Measurements from ENCODE around the gene NEGR1.

The NEGR1 gene

DNA sequence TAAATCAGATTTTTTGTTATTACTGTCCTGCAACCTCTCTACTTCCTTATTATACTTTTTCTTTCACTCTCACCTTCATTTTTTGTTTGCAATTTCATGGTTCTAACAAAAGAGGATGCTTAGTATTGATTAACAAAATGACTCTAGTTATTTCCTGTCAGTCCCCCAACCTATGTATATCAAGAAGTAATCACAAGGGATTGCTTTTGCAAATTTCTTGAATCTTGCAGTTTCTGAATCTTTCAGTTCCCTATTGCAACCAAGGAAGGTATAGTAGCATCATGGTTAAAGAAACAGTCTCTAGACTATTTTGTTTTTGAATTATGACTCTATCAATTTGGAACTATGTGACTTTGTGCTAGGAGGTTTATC lies 446.9 kb downstream of the NEGR1 start:
- DNase-seq = no peak

DNA sequence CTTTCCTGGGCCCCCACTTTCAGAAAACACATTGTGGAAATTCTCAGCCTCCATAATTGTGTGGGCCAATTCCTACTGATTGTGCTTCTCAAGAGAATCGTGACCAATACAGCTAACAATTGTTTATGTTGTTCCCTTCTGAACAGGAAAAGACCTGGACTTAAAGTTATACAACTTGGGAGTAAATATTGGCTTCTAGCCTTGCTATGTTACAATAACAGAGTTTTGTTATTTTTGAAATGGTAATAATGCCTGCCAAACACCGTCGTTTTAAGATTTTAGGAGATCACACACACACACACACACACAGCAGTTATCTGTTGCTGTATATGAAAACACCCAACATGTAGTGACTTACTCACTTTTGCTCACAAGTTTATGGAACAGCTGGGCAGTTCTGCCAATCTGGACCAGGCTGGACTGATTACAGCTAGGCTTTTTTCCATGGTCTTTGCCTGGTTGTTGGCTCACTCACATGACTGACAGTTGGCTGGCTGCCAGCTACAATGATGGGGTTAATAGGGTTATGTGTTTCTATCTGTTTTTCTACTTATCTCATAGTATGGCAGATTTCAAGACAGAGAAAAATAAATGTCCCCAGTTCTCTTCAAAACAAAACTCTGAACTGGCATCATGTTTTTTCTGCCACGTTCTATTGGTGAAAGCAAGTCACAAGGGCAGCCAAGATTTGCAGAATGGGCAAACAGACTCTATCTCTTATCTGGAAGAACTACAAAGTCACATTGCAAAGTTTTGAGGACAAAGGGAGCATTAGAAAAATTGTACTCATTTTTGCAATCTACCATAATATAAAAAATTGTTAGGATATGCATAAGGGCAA lies 447.5 kb downstream of the NEGR1 start:
- DNase-seq = no peak

DNA sequence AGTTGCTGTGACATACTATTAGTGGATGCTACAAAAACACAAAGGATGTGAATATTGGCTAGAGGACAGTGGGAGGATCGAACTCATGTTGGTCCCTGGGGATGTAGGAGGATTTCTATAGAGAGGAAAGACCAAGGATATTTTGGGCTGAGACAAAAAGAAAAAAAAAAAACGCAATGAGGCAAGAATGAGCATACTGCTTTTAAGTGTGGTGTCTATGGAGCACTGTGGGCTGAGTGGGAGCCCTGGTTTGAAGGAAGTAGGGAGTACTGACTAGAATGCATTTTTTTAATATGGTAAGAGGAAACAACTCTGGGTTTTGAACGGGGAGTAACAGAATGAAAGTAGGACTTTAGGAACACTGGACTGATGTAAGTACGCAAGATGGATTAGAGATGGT lies 450.7 kb downstream of the NEGR1 start:
- DNase-seq = no peak

DNA sequence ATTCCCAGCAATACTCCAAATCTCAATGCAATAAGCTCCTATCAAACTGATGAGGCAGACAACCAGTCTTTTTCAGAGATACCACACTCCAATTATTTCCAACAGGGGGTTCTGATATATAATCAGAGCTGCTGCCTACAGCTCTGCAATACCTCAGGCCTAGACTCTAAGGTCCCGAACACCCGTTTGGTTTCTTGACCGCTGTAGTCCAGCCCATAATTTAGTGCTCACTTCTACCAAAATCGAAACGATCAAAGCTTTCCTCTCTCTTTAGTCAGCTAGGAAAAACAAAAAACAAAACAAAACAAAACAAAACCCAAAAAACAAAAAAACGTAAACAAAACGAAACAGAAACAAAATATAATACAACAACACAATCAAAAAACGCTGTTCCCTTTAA lies 453.0 kb downstream of the NEGR1 start:
- DNase-seq = no peak

DNA sequence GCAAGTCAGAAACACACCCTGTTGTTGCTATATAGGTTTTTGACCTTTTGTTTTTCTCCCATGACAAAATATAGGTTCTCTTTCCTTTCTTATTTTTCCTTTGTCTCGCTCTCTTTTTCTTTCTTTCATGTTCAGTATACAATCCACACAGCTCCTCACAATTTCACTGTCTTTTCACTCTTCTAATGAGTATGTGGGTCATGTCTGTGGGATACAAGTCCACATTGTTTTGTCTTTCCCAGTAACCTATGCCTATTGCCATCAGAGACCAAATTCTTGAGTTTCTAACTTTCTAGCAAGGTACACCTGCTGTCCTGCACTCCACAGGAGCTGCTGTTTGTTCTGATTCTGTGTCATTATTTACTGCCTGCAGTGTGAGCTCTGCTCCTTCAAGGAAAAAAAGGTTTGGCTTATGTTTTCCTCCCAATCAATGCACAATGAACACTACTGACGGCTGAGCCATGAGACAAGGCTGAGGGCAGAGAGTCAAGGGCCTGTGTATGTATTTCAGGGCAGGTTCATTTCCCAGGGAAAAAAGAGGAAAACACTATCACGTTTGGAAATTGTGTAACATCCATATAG lies 453.8 kb downstream of the NEGR1 start:
- no peak for DNase-seq

DNA sequence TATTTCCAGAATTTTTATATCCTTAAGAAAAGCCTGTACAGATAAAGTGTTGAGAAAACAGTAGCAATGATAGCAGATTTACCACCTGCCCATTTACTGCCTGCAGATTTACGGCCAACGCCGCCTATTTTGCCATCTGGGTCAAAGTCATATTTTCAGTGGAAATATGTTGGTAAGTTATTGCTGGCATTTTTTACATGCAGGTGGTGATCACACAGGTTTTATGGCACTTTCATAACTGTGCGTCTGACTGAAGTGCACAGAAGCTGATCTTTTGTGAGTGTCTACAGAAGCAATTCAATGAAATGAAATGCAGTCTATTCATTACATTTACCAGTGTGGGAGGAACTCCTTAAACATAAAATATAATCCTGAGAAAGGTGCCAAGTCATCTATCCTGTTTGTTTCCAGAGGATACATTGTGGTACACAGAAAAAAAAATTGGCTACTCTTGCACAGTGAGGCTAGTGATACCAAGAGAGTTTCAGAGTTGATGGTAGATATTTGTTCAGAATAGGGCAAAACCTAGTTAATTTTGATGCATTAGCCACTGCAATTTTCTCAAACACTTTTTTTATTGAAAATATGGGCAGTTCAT lies 458.5 kb downstream of the NEGR1 start:
- no peak for DNase-seq

DNA sequence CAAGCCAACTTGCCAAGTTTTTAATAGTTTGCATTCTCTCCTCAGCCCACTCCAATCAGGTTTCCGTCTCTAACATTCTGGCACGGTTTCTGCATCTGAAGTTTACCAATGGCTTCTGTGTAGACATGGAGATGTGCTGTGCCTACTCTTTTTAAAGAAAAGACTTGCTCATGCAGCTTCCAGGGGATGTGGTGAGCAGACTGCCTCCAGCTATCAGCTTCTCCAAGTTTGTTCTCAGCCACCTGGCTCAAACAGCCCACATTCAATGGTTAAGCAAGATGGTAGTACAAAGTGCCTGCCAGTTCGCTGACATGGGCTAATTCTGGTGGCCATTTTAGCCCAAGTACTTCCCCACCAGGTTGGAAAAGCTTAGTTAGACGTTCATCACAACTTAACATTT lies 465.3 kb downstream of the NEGR1 start:
- no peak for DNase-seq

DNA sequence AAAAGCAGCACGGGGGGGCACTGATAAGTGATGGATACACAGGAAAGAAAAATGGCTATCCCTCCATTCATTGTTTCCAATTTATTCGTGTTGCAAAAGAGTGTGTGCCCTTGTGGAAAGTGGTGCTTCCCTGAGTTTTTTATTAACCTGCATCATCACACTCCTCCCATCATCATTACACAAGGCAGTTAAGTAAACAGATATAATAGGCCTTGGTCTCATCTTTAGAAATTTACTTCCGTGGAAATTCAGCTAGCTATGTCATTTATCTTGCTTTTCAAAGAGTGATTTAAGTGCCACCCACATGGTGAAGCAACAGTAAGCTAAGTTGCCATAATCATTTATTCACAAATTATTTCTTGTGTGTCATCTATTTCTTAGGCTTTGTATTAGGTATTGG lies 473.3 kb downstream of the NEGR1 start:
- DNase-seq = no peak

DNA sequence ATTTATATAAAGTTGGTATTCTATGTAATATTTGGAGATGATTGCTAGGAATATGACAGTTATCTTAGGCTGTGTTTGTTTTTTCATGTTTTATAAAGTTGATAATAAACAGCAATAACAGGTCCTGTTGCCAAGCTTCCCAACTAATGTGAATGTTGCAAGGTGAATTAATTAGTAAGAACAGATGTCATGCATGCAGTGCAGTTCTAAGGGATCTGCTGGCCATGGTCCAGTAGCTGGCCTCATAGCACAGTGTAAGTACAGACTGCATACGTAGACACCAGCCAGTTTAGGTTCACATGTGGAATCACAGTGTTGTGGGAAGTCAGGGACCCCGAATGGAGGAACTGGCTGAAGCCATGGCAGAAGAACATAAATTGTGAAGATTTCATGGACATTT lies 478.2 kb downstream of the NEGR1 start:
- DNase-seq = no peak

DNA sequence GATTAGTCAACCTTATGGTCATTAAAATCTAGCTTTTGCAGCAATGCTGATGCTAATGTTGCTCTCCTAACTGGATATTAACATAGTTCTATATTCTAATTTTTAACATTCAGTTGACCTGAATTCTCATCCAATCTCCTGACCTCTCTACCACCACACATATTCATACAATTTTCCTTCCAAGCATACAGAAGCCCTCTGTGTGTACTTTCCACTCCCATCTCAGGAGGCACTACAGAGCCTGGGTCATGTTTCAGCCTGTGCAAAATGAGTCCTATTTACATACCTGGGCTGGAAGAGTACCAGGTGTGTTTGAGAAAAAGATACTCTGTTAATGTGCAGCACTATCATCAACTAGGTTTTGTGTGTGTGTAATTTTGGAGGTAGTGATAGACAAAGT lies 486.3 kb downstream of the NEGR1 start:
- no peak for DNase-seq

DNA sequence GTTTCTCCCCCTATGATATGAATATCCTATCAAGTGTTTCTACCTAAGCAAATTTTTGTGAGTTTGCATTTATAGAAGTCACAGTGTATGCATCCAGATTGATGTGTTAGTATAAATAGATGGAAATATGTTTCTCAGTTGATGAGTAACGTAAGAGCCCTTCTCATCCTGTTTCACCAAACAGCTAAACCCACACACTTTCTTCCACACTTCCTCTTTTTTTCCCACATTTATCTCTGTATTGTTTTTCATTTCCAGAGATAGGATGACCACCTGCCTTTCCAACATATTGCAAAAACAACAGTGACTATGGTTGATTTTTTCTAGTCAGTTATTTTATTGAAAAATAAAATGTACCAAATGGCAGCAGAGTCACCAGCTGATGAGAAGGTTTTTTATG lies 490.1 kb downstream of the NEGR1 start:
- DNase-seq = no peak

DNA sequence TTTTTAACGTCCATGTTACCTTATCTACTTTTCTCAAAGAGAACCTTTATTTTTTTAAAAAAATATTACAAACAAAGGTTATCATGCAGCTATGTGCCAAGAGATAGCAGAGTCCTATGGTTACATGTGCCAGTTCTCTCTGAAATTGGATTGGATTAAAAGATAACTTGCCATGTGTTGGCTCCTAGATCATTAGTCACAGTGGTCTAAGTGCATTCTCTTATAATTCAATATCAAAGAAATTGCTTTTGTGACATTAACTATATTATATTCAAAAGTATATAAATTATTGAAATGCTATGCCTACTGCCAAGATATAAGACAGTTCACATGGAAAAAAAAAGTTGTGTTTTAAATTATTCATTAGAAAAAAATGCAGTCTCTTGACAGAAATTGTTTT lies 494.2 kb downstream of the NEGR1 start:
- no peak for DNase-seq

DNA sequence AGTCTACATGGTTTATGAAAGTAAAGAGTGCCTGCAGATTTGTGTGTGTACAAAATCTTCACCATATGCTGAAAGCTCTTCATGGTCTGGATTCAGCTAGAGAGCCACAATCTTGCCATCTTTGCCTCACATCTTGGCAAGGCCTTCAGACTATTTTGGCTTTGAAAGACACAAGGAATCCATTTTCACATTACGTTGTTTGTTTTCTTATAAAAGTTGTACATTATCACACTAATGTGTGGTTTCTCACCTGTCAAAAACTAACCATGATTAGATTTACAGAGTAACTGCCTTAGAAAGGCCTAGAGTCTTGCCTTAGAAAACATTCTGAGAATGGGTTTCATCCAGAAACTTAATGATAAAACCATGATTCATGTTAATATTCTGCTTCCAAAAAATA lies 494.6 kb downstream of the NEGR1 start:
- no peak for DNase-seq

DNA sequence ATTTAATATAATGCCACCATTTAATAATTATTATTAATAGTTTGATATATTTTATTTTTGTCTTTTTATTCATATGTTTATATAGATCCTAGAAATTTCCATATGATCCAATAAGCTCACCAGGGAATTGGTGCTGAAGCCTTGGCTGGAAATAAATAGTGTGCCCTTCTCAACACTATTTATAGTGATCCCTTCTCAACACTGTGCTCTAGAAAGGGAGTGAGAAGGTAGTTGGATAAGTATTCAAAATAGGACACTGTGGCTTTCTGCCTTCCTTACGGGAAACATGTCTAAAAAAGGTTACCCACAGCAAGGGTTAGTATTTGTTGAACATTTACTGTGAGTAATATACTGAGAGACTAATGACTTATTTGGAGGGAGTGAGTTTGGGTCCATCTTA lies 496.1 kb downstream of the NEGR1 start:
- DNase-seq = no peak

DNA sequence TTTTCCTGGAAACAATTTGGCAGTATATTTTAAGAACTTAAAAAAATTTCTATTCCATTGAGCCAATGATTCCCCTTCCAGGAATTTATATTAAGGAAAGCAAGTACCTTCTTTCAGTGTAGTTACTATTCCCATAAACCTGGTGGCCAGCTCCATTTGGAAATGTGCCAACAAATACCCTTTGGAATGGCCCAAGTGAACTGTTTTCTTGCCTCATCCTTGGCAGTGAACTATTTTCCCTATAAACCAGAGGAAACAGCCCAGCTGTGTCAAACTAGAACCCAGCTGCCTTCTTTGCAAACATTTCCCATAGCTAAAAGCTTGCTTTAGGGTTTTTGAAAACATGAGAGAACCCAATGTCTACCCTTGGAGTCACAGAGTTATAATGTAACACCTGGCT lies 496.9 kb downstream of the NEGR1 start:
- no peak for DNase-seq

DNA sequence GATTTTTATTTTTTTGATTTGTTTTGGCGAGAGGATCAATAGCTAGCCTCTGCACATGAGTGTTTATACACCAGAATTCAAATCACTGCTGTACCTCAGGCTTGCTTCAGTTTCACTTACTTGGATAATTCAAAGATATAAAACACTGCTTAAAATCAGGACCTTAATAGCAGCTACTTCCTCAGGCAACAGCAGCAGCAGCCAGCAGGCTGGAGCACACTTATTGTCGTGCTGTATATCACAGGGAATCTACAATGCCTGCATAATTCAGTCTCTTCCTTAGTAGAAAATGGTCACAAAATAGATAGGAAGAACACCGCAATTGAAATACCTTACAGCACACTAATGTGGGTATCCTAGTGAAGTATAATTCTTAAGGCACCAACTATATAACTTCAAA lies 497.3 kb downstream of the NEGR1 start:
- DNase-seq = no peak

DNA sequence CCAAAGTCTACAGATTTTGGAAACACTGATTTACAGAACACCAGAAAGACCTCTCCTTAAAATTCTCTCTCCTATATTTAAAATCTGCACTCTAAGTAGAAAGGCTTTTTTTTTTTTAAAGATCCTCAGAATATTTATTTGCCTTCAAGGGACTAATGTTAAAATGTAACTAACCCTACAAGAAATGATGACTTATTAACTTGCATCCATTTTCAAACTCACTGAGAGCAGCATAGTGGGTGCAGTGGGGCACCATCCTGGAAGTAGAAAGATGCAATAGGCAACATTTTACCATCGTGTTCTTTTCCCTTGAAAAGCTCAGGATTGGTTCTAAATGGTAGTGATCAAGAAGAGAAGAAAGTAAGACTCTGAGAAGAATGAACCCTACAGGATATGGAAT lies 498.1 kb downstream of the NEGR1 start:
- DNase-seq = no peak

DNA sequence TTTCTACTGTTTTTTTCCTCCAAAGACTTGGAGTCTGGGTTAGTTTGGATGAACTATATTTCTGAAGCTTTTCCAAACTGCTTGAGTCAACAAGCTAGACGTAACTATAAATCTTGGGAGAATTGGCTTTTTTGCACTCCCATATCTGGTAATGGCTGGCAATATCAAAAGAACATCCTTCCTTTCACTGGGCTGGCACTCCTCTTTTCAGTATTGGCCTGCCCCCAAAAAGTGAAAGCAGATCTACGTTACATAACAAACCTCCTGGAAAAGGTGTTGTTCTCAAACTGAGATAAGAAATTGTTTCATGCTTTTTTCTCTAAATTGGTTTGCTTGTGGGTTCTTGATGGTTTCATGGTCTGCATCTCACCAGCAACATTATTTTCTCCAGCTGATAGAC lies 499.3 kb downstream of the NEGR1 start:
- DNase-seq = no peak

DNA sequence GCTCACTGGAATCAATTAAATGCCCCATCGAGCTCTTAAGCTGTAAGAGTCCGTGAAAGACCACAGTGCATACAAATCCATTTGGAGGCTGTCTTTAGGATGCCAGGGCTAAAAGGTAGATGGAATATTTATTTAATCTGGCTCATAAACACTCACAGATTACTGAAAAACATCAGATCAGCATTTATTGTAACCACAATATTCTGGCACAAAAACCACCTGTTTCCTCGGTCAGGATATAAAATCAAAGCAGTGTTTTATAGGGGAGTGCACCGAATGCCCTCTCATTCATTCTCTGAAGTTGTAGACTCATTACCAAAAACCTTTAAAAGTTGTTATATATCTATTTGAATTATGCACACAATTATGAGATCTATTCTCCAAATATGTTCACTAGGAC lies 500.9 kb downstream of the NEGR1 start:
- DNase-seq = no peak

DNA sequence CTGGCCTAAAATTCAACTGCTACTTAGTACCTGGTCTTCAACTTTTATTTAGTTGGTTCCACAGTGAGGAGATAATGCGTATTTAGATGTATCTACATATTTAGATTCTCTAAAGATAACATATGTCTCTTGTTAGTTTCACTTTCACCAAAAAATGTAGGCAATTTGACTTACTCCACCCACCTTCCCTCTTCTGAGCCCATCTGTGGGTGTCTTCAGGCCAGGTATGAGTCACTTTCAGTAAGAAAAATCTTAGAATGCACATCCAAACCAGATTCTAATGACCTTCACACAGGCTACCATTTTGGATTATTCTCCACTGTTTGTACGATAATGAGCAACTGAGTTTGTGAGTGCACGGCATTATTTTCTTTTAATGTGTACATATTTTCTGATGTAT lies 501.7 kb downstream of the NEGR1 start:
- DNase-seq = no peak

DNA sequence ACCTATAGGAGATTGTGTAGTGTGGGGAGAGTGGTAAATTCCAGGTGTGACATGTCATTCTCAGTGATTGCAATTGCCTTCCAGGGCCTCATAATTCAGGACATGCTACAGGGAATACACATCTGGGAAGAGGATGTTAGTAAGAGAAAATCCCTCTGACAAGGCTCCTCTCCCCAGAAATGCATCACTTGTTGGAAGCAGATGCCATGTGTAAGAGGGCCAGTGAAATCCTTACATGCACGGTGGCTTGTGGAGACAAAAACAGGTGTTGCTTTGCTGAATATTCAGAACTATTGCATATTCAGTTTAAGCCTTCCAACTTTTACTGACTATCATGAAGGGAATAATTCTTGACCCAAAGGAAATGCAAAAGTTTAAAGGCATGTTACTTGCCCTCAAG lies 503.4 kb downstream of the NEGR1 start:
- DNase-seq = no peak

DNA sequence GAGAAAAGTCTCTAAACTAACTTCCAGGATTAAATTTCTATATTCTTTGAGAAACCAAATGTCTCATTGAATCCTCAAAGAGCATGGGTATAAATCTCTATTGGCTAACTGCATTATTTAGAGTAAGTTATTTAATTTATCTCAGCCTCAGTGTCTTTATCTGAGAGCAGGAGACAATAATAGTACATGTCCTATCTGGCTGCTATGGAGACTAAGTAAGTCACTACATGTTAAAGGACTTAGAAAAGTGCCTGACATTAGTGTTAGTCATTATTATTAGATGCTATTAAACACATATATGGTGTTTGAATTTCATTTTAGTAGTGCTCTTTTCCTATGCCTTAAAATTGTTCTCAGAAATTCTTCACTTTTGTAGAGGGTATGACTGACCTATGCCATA lies 505.2 kb downstream of the NEGR1 start:
- DNase-seq = no peak

DNA sequence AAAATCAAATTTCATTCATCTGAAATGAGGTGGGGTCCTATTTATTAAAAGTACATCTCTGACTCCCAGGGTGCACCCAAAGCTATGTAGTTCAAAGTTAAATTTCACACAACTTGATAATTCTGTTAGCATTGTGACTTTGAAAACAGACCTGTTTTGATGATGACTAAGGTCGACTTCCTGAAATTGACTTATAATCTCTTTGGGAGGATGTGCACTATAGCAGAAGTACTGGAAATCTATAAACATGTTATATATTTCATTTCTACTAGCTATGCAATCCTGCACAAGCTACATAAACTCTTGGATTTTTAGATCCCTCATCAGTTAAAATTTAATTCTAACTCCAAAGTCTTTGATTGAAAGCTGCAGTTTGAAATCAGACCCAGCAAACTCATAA lies 507.6 kb downstream of the NEGR1 start:
- DNase-seq = no peak

DNA sequence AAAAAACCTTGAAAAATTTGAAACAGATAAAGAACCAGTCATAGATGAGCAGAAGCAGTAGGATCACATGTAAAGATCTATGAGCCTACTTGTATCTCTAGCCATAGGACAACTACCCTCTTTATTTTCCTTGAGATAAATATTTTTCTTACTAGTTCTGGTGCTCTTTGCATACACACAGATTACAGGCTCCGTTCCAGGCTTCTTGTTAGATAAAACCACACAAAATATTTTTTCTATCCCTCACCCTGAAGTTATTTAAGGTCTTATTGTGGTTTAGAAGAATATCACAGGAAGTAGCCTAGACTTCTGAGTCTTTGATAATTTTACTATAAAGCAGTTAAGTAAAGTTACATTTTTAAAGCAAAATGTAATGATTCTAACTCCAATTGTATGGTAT lies 512.2 kb downstream of the NEGR1 start:
- no peak for DNase-seq

DNA sequence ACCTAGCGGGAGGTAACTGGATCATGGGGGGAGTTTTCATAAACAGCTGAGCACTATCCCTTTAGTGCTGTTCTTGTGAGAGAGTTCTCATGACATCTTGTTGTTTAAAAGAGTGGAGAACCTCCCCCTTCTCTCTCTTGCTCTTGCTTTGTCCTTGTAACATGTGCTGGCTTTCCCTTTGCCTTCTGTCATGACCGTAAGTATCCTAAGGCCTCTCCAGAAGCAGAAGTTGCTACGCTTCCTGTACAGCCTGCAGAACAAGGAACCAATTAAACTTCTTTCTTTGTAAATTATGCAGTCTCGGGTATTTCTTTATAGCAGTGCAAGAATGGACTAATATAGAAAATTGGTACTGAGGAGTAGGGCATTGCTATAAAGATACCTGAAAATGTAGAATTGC lies 515.6 kb downstream of the NEGR1 start:
- DNase-seq = no peak
